IMR-90 (cell line): ENCODE measurements around the gene ZNF701. TPM values are rescaled to one million over a fixed set of nuclear protein-coding genes. Genes with fewer than 3 reads are reported as not detected.
A peak's percentile ranks its signal among the peaks of the same experiment; 100 is the strongest.

ENCODE experiments used
- ATAC-seq: fragments of 200-7000 bp; cut with Tn5 transposase; 2 replicates; pipeline ENCODE4 v1.9.1; 2020; ENCODE audit warnings: low read depth, mild to moderate bottlenecking, moderate library complexity
- BruUV-seq: library from RNA; stranded (reverse); fragments of 400-500 nt; replicated peaks from 2 replicates; lab custom pipeline; 2021; lab: Mats Ljungman, UMichigan
- CTCF ChIA-PET: fragments of 300-600 bp; formaldehyde crosslinking; extraction: SDS; loops from one replicate; lab custom pipeline; 2021; ENCODE audit warnings: antibody characterized with exemption; lab: Yijun Ruan, JAX
- POLR2A ChIA-PET: fragments of 300-600 bp; sonication (Branson Sonifier 250); formaldehyde crosslinking; loops from one replicate; lab custom pipeline; 2022; ENCODE audit warnings: antibody characterized with exemption; ENCODE audit not compliant: unreplicated experiment; lab: Charles Lee
- DNase-seq: peaks from one replicate; pipeline ENCODE4 v3.0.0; 2013
- H2AFZ ChIP-seq: replicated peaks from 2 replicates; pipeline ENCODE3; 2013; ENCODE audit warnings: low read length, mild to moderate bottlenecking; ENCODE audit not compliant: poor library complexity
- H2AK5ac ChIP-seq: 2 replicates; pipeline ENCODE4 v1.6.1; 2013; ENCODE audit warnings: low read depth, low read length, inconsistent platforms
- H2AK9ac ChIP-seq: replicated peaks from 2 replicates; pipeline ENCODE3; 2013; ENCODE audit warnings: mild to moderate bottlenecking, low read depth, low read length, moderate library complexity; ENCODE audit not compliant: poor library complexity
- H2BK120ac ChIP-seq: 2 replicates; pipeline ENCODE4 v1.6.1; 2013; ENCODE audit warnings: low read depth, low read length, inconsistent platforms
- H2BK15ac ChIP-seq: 3 replicates; pipeline ENCODE4 v1.6.1; 2013; ENCODE audit warnings: low read depth, low read length, inconsistent platforms
- H2BK20ac ChIP-seq: 2 replicates; pipeline ENCODE4 v1.6.1; 2013; ENCODE audit warnings: low read depth, mild to moderate bottlenecking, inconsistent platforms, low read length, moderate library complexity
- H2BK5ac ChIP-seq: 2 replicates; pipeline ENCODE4 v1.6.1; 2013; ENCODE audit warnings: mild to moderate bottlenecking, low read depth, low read length, inconsistent platforms; ENCODE audit not compliant: poor library complexity, severe bottlenecking
- H3K14ac ChIP-seq: replicated peaks from 2 replicates; pipeline ENCODE4 v1.6.1; 2013; ENCODE audit warnings: low read depth, low read length, inconsistent platforms
- H3K18ac ChIP-seq: 2 replicates; pipeline ENCODE4 v1.6.1; 2013; ENCODE audit warnings: low read depth, low read length, control low read depth
- H3K23ac ChIP-seq: 2 replicates; pipeline ENCODE4 v1.6.1; 2013; ENCODE audit warnings: low read depth, low read length, inconsistent platforms
- H3K27ac ChIP-seq: 2 replicates; pipeline ENCODE4 v1.5.1; 2013; ENCODE audit warnings: mild to moderate bottlenecking, control low read depth, low read length; ENCODE audit not compliant: insufficient read depth
- H3K27me3 ChIP-seq: 2 replicates; pipeline ENCODE4 v1.6.1; 2013; ENCODE audit warnings: low read length; ENCODE audit not compliant: control insufficient read depth, insufficient read depth
- H3K36me3 ChIP-seq: 2 replicates; pipeline ENCODE4 v1.6.1; 2013; ENCODE audit warnings: low read length, mixed read lengths; ENCODE audit not compliant: control insufficient read depth, insufficient read depth
- H3K4ac ChIP-seq: 2 replicates; pipeline ENCODE4 v1.6.1; 2013; ENCODE audit warnings: low read depth, low read length, inconsistent platforms
- H3K4me1 ChIP-seq: 2 replicates; pipeline ENCODE4 v1.6.1; 2013; ENCODE audit warnings: low read length, mixed read lengths; ENCODE audit not compliant: control insufficient read depth, insufficient read depth
- H3K4me2 ChIP-seq: 2 replicates; pipeline ENCODE4 v1.6.1; 2013; ENCODE audit warnings: low read depth, mild to moderate bottlenecking, control low read depth, low read length, moderate library complexity
- H3K4me3 ChIP-seq: 2 replicates; pipeline ENCODE4 v1.5.1; 2013; ENCODE audit warnings: low read depth, mild to moderate bottlenecking, control low read depth, low read length, moderate library complexity; ENCODE audit not compliant: insufficient read depth
- H3K56ac ChIP-seq: 2 replicates; pipeline ENCODE4 v1.6.1; 2013; ENCODE audit warnings: low read length, inconsistent platforms; ENCODE audit not compliant: insufficient read depth; ENCODE audit errors: extremely low read depth
- H3K79me1 ChIP-seq, 2 experiments: 2 replicates each; pipeline ENCODE4 v1.6.1; 2013; ENCODE audit warnings: low read length in 2 of 2, inconsistent platforms in 1 of 2, low read depth in 1 of 2
- H3K9ac ChIP-seq: 2 replicates; pipeline ENCODE4 v1.6.1; 2013; ENCODE audit warnings: low read depth, low read length, control low read depth
- H3K9me1 ChIP-seq: 2 replicates; pipeline ENCODE4 v1.6.1; 2013; ENCODE audit warnings: low read length, inconsistent platforms; ENCODE audit not compliant: insufficient read depth
- H3K9me3 ChIP-seq: 2 replicates; pipeline ENCODE4 v1.6.1; 2013; ENCODE audit warnings: low read length; ENCODE audit not compliant: control insufficient read depth, insufficient read depth
- H4K20me1 ChIP-seq: 2 replicates; pipeline ENCODE4 v1.6.1; 2013; ENCODE audit warnings: low read length, inconsistent platforms; ENCODE audit not compliant: insufficient read depth
- H4K5ac ChIP-seq: 2 replicates; pipeline ENCODE4 v1.6.1; 2013; ENCODE audit warnings: mild to moderate bottlenecking, low read depth, low read length, control low read depth
- H4K8ac ChIP-seq, 2 experiments: 2 replicates each; pipeline ENCODE4 v1.6.1; 2013; ENCODE audit warnings: low read depth in 2 of 2, low read length in 2 of 2, control low read depth in 1 of 2, inconsistent platforms in 1 of 2
- H4K91ac ChIP-seq: 2 replicates; pipeline ENCODE4 v1.6.1; 2013; ENCODE audit warnings: low read depth, low read length, inconsistent platforms; ENCODE audit not compliant: insufficient read depth
- BHLHE40 ChIP-seq: fragments of 150-350 bp; IDR thresholded peaks from 2 replicates; pipeline ENCODE4 v1.6.1; 2016; ENCODE audit warnings: mild to moderate bottlenecking, low read depth, low read length
- CEBPB ChIP-seq: IDR thresholded peaks from 2 replicates; pipeline ENCODE4 v1.6.1; 2012; ENCODE audit warnings: low read depth, low read length, improper control_type of control experiment
- FOS ChIP-seq: fragments of 150-350 bp; IDR thresholded peaks from 2 replicates; pipeline ENCODE4 v1.6.1; 2016; ENCODE audit warnings: low read depth, low read length
- MAZ ChIP-seq: IDR thresholded peaks from 2 replicates; pipeline ENCODE4 v1.6.1; 2012; ENCODE audit warnings: low read depth, mild to moderate bottlenecking, low read length, improper control_type of control experiment, moderate library complexity, borderline replicate concordance
- MXI1 ChIP-seq: IDR thresholded peaks from 2 replicates; pipeline ENCODE4 v1.6.1; 2012; ENCODE audit warnings: low read depth, mild to moderate bottlenecking, low read length, moderate library complexity, borderline replicate concordance
- NFE2L2 ChIP-seq: fragments of 150-350 bp; IDR thresholded peaks from 2 replicates; pipeline ENCODE4 v1.6.1; 2016; ENCODE audit warnings: low read depth, mild to moderate bottlenecking, low read length
- RCOR1 ChIP-seq: IDR thresholded peaks from 2 replicates; pipeline ENCODE4 v1.6.1; 2012; ENCODE audit warnings: mild to moderate bottlenecking, low read length, improper control_type of control experiment; ENCODE audit not compliant: insufficient replicate concordance
- RFX5 ChIP-seq: IDR thresholded peaks from 2 replicates; pipeline ENCODE4 v1.8.0; 2012; ENCODE audit warnings: low read depth, mild to moderate bottlenecking, low read length, moderate library complexity
- SMC3 ChIP-seq: fragments of 150-350 bp; IDR thresholded peaks from 2 replicates; pipeline ENCODE4 v1.6.1; 2016; ENCODE audit warnings: low read depth, mild to moderate bottlenecking, antibody characterized with exemption, low read length, moderate library complexity
- WGBS, 2 experiments: methylation state at CpG; one replicate each; pipeline versions ENCODE4 v1.1.5 to v1.1.7; 2013; ENCODE audit warnings: missing lambda C conversion rate in 2 of 2; ENCODE audit not compliant: insufficient read length in 1 of 2; ENCODE audit errors: extremely low coverage in 2 of 2; 5-methylcytosine and 5-hydroxymethylcytosine counted together
- dilution Hi-C: fragments of 300-500 bp; cut with HindIII; formaldehyde crosslinking; loops from one replicate; pipeline ENCODE4 v1.14.3; 2018; ENCODE audit warnings: low sequenced_read_pairs; ENCODE audit not compliant: unreplicated experiment
- in situ Hi-C: fragments of 300-500 bp; cut with MboI; formaldehyde crosslinking; loops from 3 replicates; pipeline ENCODE4 v1.14.3; 2019; ENCODE audit warnings: low sequenced_read_pairs, inconsistent platforms, mixed read lengths
- intact Hi-C: fragments of 100-400 bp; cut with micrococcal nuclease; formaldehyde crosslinking; loops from 2 replicates; pipeline ENCODE4 v1.10.0; 2022
- polyA plus RNA-seq, 3 experiments: library from polyadenylated mRNA; depleted of rRNA; stranded (reverse); fragments of >200 nt; gene quantifications; 2 replicates each; pipeline ENCODE4 v1.2.3, GENCODE V29; 2012; ENCODE audit warnings: low replicate concordance in 1 of 3
- total RNA-seq: library from RNA; depleted of rRNA; stranded (reverse); fragments of >200 nt; gene quantifications from 2 replicates; pipeline ENCODE4 v1.2.3, GENCODE V29; 2012
- TF ChIP-seq, protein P1 (sequence below): fragments of 150-350 bp; IDR thresholded peaks from 2 replicates; pipeline ENCODE4 v1.6.1; 2016; ENCODE audit warnings: low read depth, mild to moderate bottlenecking, low read length, moderate library complexity, borderline replicate concordance
- TF ChIP-seq, protein P2 (sequence below): fragments of 150-350 bp; IDR thresholded peaks from 2 replicates; pipeline ENCODE4 v1.6.1; 2017; ENCODE audit warnings: mild to moderate bottlenecking, antibody characterized with exemption, low read length, low read depth

ZNF701 gene
- total and polyA plus RNA-seq, 2 of the 4 experiments (the other 2 are of a cell fraction): 3.8 to 12.2 TPM

DNA sequence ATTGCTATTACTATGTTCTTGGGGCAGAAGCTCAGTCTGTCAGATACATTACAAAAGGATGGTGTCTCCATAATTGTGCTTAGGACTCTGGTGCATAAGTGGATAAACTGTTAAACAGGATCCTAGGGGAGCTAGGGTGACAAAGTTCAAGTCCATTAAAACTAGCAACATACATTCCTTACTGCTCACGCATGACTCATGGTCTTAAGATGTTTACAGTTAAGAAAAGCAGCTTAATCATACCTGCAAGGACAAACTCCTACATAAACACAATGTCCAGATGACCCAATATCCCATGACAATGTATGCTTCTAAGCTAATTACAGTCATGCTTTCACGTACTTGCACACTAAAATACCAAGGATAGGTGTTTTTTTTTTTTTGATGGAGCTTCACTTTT lies 3.5 kb upstream of the ZNF701 start:
- peaks cover 15% of the 10 kb centered on the region for H3K36me3 ChIP-seq
- no peak overlapping the region for H4K5ac ChIP-seq
- peak; percentile 84 for DNase-seq
- CTCF ChIA-PET: interaction anchor here (0.6 kb wide), 1 partner anchor 12 kb away, joined by 3 read pairs; no protein-coding TSS in a partner anchor
- H2AK5ac ChIP-seq: no peak overlapping the region
- no peaks in the 10 kb centered on the region for H3K27me3 ChIP-seq
- intact Hi-C loops (no loop called here), dilution Hi-C loops (no loop called here), in situ Hi-C loops (no loop called here)
- H3K9me3 ChIP-seq: peaks cover 29% of the 10 kb centered on the region
- H2BK120ac ChIP-seq: no peak overlapping the region
- no peak overlapping the region for H3K18ac ChIP-seq
- POLR2A ChIA-PET: interaction anchor here (0.6 kb wide), 1 partner anchor 169 kb away, joined by 3 read pairs; the partner anchor contains the start of gene ZNF528
- no peak overlapping the region for H2AFZ ChIP-seq
- no peaks in the 10 kb centered on the region for H3K9me1 ChIP-seq
- no peak overlapping the region for H3K4me2 ChIP-seq
- BruUV-seq: no TSS peak
- H3K4me1 ChIP-seq: no peaks in the 10 kb centered on the region
- no peak overlapping the region for H2BK15ac ChIP-seq
- no peak overlapping the region for H4K8ac ChIP-seq
- no peak overlapping the region for H2AK9ac ChIP-seq
- H3K14ac ChIP-seq: no peak overlapping the region
- H3K4me3 ChIP-seq: no peak overlapping the region
- no peak for ATAC-seq
- H2BK20ac ChIP-seq: no peak overlapping the region
- H4K20me1 ChIP-seq: no peaks in the 10 kb centered on the region
- TF ChIP-seq MAZ: no peak
- TF ChIP-seq SMC3: no peak
- peak; percentile 14; the same call in 1 of the 2 replicates for TF ChIP-seq BHLHE40
- TF ChIP-seq CEBPB: peak; percentile 43; the same call in 1 of the 2 replicates
- TF ChIP-seq, protein P1, sequence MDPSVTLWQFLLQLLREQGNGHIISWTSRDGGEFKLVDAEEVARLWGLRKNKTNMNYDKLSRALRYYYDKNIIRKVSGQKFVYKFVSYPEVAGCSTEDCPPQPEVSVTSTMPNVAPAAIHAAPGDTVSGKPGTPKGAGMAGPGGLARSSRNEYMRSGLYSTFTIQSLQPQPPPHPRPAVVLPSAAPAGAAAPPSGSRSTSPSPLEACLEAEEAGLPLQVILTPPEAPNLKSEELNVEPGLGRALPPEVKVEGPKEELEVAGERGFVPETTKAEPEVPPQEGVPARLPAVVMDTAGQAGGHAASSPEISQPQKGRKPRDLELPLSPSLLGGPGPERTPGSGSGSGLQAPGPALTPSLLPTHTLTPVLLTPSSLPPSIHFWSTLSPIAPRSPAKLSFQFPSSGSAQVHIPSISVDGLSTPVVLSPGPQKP: no peak
- no peak for TF ChIP-seq MXI1
- no peak for TF ChIP-seq RFX5
- no peak for TF ChIP-seq RCOR1
- TF ChIP-seq NFE2L2: 0 out of 2 replicates have a peak, but pooled peaks have one; percentile 12
- TF ChIP-seq, protein P2, sequence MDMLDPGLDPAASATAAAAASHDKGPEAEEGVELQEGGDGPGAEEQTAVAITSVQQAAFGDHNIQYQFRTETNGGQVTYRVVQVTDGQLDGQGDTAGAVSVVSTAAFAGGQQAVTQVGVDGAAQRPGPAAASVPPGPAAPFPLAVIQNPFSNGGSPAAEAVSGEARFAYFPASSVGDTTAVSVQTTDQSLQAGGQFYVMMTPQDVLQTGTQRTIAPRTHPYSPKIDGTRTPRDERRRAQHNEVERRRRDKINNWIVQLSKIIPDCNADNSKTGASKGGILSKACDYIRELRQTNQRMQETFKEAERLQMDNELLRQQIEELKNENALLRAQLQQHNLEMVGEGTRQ: no peak
- TF ChIP-seq FOS: peak; percentile 50; the same call in 1 of the 2 replicates
- H3K27ac ChIP-seq: no peak overlapping the region
- H2BK5ac ChIP-seq: peak overlapping the region; percentile 45
- H3K23ac ChIP-seq: no peak overlapping the region
- H4K91ac ChIP-seq: no peak overlapping the region
- no peak overlapping the region for H3K4ac ChIP-seq
- no CpG with 5 or more reads among the region's 2 CpGs for WGBS, 2 experiments
- H3K56ac ChIP-seq: no peak overlapping the region
- no peak overlapping the region for H3K9ac ChIP-seq
- peaks cover 11 to 18% of the 10 kb centered on the region in 2 experiments; a peak in 3 of 4 replicates for H3K79me1 ChIP-seq
